SKM-1 (cell line): ENCODE data around the gene SASH1.
"Not testable (repeated sequence)": the region's sequence is repeated elsewhere in the genome, so short reads cannot be mapped to it uniquely, and the experiment has no call there.

ENCODE experiments used
- DNase-seq: peaks from one replicate; lab custom pipeline; 2025; ENCODE audit not compliant: unreplicated experiment; lab: John Stamatoyannopoulos, UW

Gene SASH1

DNA sequence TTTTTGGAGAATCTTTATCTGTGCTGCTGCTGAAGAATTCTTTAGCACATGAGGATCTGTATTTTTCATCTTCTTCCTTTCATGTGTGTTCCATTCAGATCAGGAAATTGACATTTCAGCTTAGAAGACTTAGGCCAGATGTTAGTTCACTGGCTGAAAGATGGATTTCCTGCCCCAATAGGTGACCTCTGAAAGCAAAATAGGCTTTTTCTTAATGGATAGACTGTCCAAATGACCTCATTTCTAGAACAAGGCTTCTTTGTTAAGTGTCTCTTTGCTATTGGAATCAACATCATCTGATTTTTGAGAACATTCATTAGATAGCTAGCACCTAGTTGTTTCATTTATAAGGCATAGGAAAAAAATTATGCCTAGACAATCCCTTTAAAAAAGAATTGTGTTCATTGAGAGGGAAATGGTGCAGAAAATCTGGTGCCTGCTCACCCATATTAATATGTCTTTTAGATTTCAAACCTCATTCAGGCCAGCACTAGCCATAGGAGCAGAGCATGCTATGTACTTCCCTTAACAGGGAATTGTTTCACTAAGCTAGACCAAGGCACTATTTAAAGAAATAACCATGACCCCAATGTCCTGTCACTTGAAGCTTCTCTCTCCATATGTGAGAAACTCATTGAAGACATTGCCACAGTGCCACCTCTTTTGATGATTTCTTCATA, 13.6 kb upstream of the SASH1 start:
- DNase-seq: no peak

DNA sequence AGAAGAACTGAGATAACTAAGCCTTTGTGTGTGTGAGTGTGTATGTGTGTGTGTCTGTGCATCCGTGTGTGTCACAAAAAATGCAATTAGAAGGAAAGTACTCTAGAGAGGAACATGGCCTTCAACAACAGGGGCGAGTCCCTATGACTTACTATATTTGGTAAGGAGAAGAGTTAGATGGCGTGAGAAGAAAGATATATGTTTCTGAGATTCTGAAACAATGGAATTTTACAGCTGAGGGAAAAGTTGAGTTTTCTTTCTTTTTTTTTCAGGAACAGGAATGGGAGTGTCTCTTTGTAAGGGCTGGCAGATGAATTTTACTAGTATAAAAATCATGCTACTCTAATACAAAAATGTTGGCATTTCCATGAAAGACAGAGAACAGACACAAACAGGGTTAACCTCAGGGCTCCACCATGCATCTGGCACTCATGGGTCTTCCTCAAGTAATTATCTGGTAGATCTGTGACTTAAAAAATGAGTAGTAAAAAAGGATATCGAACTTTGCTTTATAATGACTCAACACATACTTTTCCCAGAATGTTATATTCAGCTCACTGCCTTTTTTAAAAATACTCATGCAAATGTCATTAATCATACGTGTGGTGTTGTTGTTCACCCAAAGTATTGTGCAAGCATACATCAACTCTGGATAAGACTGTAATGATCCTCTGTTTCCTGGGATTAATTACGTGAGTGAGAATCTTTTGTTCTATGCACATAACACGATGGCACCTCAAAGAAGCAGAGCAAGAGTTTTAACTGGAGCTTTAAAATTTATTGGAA, 12.8 kb upstream of the SASH1 start:
- DNase-seq: no peak

DNA sequence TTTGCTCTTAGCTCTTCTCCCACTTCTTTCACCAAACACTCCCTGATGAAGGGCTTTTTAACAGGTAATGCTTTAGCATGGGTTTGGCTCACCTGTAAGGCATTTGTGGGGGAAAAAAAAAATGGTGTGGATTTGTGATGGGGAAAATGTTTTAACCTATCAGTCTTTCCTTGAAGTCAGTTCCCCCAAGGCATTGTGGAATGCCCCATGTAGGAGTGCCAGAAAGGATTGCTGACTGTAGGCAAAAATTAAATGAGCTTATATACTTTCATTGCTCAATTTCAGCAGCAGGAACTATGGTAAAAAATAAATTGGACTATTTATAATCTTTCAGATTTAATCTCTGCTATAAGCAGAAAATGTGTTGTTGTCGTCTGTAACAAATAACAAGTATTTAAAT, 10.6 kb upstream of the SASH1 start:
- no peak for DNase-seq

DNA sequence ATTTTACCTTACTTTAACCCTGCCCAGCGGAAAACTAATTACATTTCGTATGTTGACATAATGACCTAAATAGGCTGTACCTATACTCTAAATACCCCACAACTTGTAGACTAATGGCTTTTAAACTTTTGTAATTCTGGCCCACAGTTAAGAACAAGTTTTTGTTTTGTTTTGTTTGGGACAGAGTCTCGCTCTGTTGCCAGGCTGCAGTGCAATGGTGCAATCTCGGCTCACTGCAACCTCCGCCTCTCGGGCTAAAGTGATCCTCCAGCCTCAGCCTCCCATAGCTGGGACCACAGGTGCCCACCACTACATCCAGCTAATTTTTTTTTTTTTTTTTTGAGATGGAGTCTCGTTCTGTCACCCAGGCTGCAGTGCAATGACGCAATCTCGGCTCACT, 5.7 kb upstream of the SASH1 start:
- DNase-seq: no peak

DNA sequence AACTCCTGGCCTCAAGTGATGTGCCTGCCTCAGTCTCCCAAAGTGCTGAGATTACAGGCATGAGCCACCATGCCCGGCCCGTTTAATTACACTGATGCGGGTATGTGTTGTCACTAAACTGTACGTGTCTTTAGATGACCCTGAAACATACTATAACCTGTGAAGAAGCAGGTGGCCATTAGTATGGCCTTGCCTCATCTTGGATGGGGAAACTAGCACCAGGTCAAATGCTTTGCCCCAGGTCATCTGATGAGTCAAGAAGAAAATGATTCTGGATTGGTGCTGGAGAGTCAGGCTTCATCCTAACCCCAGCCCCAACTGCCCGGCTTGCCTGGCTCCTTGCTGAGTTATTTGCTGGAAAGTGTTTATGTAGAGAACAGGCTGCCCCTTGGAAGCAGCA, 2.9 kb upstream of the SASH1 start:
- DNase-seq: no peak

DNA sequence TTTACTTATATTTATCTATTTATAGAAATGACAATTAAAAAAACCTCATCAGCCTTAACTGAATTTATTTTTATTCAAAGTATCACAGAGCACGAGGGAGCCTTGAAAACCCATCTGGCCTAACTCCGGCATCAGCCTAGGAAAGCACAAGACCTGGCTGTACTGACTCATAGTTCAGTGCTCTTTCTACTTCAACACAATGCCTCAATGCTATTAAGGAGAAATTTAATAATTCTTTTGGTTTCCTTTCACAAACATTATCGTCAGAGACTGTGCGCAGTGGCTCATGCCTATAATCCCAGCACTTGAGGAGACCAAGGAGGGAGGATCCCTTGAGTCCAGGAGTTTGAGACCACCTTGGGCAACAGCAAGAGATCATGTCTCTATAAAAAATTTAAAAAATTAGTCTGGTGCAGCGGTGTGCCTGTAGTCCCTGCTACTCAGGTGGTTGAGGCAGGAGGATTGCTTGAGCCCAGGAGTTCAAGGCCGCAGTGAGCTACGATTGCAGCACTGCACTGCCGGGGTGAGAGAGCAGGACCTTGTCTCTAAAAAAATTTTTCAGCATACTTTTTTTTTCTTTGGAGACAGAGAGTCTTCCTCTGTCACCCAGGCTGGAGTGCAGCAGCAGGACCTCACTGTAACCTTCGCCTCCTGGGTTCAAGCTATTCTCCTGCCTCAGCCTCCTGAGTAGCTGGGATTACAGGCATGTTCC, 1.9 kb upstream of the SASH1 start:
- no peak for DNase-seq

DNA sequence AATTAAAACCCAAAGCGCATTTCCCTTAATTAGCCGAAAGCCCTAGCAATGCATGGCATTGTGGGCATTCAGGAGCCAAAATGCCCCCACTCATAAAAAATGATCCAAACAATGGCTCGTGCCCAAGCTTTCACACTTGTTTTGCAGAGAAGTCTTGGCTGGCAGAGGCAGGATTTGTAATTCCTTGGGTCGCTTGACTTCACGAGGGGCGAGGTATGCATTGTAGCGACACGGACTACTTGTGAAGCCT, 613 bp upstream of the SASH1 start:
- DNase-seq: no peak

DNA sequence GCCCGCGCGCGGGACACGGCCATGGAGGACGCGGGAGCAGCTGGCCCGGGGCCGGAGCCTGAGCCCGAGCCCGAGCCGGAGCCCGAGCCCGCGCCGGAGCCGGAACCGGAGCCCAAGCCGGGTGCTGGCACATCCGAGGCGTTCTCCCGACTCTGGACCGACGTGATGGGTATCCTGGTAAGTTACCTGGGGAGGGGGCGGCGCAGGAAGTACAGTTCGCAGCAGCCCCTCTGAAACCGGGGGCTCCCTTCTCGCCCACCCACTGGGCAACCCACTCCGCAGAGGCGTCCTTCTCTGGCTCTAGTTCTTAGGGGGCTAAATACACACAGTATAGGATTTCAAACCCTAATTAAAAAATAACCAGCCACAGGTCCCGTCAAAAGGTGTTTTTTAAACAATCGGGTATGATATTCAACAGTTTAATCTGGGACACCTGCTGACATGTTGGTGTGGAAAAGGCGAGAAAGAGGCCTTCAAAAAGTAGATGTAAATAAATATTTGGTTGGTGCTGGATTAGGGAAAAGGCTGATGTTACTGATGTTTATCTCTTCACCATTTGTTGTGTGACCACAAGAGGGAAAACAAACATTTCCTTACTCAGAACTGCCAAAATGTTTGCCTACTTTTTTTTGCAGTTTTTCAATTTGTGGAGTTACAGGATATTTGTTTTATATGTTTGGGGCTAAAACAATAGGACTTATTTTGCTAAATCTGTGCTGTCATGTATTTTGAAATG, 577 bp downstream of the SASH1 start:
- no peak for DNase-seq

DNA sequence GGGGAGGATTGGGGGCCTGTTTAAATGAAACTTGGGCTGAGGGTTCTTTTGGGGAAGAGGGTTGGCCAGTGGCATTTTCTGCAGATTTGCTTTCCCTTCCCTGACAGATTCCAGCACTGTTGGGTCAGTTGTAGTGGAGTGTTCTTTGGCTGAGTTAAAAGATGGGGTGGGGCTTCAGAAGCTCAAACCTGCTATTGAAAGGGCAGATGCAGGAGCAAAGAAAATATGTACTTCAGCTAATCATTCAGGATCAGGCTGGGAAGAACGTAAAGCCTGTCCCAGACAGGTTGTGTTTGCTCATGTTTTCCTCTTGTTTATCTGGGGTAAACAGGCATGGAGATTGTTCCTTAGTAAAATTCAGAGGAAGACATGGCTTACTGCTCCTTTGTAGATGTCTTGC, 2.5 kb downstream of the SASH1 start:
- DNase-seq: no peak

DNA sequence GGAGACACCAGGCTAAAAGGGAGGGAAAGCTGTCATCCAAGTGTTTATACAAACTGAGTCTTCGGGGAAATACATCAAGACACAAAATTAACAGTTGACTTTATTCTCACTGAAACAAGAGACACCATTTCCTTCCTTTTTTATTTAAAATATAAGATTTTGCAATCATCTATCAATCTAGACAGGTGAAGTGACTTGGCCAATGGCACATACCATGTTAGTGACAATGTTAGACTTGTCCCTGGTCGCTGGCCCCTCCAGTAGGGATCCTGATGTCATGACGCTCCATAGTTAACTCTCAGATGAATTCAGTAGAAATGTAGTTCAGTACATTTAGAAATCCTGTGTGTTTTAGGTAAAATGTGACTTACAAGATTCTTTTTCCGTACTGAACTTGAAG, 2.9 kb downstream of the SASH1 start:
- DNase-seq: no peak

DNA sequence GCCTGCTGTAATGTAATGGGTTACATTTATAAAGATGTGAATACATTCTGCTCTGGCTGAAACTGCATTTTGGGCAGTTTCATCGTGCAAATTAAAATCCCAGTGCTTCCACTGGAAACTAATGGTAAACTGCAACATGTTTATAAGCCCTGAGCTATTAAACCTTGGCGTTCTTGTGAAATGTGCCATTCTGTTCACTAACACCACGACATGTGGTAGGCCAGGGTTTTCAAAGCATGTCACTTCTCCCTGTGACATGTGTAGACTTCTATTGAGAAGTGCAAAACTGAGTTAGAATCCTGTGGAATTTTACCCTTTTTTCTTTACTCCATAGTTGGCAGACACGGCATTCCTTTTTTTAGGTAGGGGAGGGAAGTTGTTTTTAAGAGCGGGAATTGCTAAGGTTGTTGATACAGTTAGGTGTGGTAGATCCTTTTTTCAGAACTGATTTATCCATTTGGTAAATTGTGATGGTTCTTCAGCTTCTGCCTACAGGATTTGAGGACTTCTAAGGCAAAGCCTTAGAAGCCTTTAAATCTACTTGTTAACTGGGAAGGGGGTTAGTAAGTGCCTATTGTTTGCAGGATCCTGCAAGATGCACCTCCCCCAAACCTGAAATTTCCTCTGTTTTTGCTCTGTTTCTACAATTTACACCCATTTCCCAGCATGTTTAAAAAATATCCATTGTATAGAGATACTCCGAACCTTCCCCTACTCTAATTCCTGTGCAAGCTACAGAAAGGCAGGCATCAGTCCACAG, 4.2 kb downstream of the SASH1 start:
- no peak for DNase-seq

DNA sequence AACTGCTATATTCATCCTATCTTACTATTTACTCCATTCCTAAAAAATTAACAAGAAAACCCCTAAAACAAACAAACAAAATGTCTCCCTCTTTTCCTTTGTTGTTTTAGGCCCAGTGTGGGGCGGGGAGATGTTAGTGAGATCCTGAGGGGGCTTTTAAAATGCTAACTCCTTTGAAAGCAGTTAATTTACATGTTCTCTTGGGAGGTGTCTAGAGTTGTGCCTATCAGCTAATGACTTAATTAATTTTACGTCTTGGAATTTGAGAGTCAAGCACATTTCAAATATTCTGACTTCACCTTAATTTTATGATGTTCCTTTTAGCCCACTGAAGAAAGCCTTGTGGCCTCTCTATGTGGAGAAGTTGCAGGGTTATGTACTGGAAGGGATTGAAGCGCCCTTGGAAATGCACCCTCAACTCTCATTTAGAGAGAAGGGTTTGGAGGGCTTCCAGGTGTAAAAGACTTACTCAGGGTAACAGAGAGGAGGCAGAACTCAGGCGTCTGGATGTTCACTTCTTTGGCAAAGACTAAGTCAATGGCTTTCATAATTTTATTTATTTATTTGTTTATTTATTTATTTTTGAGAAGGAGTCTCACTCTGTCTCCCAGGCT, 4.9 kb downstream of the SASH1 start:
- no peak for DNase-seq

DNA sequence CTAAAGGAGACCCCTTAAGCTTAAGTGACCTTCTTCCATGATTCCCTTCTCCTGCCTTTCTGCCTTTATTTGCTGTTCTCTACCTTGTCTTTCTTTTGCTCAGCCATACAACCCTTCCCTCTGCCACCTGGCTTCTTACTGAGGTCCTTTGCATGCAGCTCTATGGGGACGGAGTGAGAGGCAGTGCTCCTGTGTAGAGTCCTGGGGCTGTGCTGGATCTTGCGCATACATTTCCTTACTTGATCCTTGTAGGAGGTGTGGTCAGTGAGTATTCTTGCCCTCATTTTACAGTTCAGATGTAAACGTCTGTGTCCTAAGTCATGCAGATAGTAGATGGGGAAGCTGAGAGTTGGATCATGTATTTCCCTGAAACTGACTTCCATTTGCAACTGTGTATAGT, 5.7 kb downstream of the SASH1 start:
- no peak for DNase-seq

DNA sequence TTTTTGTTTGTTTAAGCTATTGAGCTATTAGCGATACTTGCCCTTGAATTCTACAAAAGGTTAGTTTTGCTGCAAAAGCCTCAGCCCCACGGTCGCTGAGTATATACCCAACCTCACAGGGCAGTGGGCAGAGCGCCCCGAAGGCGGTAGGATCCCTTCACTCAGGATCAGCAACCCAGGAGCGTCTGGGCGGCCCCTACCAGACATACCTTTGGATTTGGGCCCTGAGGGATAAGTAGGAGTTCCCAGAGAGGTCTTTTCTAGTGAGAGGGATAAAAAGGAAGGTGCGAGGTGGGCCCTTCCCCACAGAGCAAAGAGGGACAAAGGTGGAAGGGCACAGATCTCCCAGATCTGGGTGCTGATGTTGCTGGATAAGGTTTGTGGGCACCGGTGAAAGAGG, 6.1 kb downstream of the SASH1 start:
- no peak for DNase-seq

DNA sequence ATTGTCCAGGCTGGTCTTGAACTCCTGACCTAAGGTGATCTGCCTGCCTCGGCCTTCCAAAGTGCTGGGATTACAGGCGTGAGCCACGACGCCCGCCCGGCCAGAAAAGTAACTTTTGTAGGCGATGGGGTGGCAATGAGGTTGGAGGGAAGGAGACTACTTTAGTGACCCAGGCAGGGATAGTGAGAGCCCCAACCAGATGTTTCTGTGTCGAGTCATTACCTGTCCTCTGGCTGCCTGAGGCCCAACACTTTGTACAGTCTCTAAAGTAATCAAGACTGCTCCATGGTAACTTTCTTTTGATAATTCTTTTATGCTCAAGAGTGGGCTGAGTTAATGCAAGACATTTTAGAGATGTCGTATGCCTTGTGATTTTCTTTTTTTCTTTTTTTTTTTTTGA, 6.8 kb downstream of the SASH1 start:
- DNase-seq: no peak

DNA sequence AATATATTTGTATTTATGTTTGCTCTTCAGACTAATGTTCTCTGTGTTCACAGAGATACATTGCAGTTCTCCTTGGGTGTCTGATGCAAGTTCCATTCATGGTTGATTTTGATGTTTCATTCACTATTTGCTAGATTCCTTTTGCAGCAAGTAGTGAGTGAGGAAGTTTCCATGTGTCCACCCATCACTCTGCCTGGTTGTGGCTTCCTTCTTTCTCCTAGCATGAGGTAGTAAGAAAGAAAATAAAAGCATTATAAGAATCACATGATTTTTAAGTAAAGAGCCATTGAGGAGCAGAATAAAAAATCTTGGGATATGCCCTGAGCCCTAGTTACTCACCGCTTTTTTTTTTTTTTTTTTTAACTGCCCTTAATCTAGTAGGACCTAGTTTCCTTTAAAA, 8.7 kb downstream of the SASH1 start:
- no peak for DNase-seq

DNA sequence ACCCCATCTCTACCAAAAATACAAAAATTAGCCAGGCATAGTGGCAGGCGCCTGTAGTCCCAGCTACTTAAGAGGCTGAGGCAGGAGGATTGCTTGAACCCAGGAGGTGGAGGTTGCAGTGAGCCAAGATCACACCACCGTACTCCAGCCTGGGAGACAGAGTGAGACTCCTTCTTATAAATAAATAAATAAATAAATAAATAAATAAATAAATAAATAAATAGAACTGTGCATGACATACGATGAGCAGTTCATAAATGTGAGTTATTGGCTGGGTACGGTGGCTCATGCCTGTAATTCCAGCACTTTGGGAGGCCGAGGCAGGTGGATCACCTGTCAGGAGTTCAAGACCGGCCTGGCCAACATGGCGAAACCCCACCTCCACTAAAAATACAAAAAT, 9.8 kb downstream of the SASH1 start:
- DNase-seq: not testable (repeated sequence)

DNA sequence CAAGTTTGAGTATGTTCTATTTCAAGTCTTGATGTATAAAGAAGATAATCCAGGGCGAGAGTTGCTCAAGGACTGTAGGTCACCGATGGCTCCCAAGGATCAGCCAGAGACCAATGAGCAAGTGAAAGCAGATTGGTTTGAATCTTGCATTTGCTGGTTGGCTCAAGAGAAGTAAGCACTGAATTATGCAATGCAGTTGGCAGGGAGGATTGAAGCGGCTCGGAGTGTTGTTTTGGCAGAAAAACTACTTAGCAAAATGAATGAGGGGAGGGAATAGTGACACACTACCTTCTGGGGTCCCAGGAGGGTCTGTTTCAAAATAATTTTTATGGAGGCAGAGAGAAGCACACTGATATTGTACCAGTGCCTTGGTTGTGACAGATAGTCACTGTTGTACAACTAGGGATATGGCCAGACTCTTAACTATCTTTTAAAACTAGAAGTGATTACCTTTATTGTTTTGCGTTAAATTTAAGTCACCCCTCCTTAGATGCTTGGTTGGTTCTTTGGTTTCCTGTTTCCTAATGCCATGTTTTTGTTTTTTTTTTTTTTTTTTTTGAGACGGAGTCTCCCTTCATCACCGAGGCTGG, 15.7 kb downstream of the SASH1 start:
- DNase-seq: no peak

DNA sequence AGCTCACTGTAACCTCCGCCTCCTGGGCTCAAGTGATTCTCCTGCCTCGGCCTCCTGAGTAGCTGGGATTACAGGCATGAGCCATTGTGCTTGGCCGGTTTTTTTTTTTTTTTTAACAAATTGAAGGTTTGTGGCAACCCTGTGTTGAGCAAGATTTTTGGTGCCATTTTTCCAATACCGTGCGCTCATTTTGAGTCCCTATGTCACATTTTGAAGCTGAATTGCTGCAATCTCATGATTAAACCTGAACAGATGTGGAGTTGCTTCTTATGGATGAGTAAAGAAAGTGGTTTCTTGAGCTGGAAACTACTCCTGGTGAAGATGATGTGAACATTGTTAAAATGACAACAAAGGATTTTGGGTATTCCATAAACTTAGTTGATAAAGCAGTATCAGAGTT, 16.6 kb downstream of the SASH1 start:
- no peak for DNase-seq

DNA sequence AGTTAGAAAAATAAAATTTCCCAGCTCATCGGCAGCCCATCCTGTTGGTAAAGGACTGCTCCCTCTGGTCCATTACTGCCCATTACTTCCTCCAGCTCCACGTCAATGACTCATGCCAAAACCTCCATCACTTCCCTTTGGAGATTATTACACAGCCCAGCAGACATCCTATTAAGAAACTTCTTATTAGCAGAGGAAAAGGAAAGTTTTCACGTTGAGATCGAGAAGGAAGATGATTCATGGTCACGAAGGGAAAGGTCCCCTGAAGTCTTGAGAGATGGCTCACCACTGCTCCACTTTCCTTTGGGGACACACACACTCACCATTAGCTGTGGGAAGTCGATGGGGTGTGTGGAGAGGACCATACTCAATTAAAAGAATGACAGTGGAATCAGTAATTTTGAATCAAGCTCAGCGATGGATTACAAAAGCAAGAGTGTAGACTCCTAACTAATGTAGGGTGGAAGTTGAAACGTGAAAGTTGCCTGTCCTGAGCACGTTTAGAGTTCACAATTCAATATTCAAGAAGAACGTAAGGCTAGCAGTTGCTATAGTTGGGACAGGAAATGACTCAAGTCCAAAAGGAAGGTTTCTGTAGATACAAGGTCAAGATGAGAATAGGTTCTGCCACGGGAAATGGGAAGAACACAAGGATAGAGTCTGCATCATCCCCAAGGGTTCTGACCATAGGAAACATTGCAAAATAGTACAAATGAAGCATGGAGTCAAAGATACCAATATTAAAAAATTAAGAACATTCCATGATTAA, 21.6 kb downstream of the SASH1 start:
- no peak for DNase-seq
